Progenitor cell of endocrine pancreas (in vitro differentiated cells): Measurements from ENCODE around the gene DUT. TPM values are rescaled to one million over a fixed set of nuclear protein-coding genes. Genes with fewer than 3 reads are reported as not detected.

ENCODE experiments used
- DNase-seq: peaks from one replicate; pipeline ENCODE4 v3.0.0; 2021; ENCODE audit warnings: low spot score; ENCODE audit not compliant: unreplicated experiment
- H3K27ac Mint-ChIP-seq: 2 replicates; pipeline ENCODE4 v1.8.0; 2021; ENCODE audit warnings: mild to moderate bottlenecking, moderate library complexity, mixed read lengths
- H3K27me3 Mint-ChIP-seq: 2 replicates; pipeline ENCODE4 v1.8.0; 2021; ENCODE audit warnings: mixed read lengths
- H3K36me3 Mint-ChIP-seq: 2 replicates; pipeline ENCODE4 v1.8.0; 2022; ENCODE audit warnings: mixed read lengths; ENCODE audit not compliant: insufficient read depth
- H3K4me1 Mint-ChIP-seq: 2 replicates; pipeline ENCODE4 v1.8.0; 2021; ENCODE audit warnings: low read depth, mixed read lengths
- H3K4me3 Mint-ChIP-seq: 2 replicates; pipeline ENCODE4 v1.8.0; 2021; ENCODE audit warnings: low read depth, mild to moderate bottlenecking, moderate library complexity, mixed read lengths
- H3K9me3 Mint-ChIP-seq: 2 replicates; pipeline ENCODE4 v1.8.0; 2021; ENCODE audit warnings: low read depth, mixed read lengths
- total RNA-seq: library from RNA; stranded (reverse); gene quantifications from 2 replicates; pipeline ENCODE4 v1.2.1, GENCODE V29; 2021
- TF ChIP-seq, protein P1 (sequence below): fragments of 200-600 bp; sonication (generic); IDR thresholded peaks from one replicate; pipeline ENCODE4 v1.5.0; 2021; ENCODE audit warnings: antibody characterized with exemption, mild to moderate bottlenecking; ENCODE audit not compliant: unreplicated experiment

Gene DUT
- total RNA-seq, 1 donor from 2014 or later, result 77.1 TPM

DNA sequence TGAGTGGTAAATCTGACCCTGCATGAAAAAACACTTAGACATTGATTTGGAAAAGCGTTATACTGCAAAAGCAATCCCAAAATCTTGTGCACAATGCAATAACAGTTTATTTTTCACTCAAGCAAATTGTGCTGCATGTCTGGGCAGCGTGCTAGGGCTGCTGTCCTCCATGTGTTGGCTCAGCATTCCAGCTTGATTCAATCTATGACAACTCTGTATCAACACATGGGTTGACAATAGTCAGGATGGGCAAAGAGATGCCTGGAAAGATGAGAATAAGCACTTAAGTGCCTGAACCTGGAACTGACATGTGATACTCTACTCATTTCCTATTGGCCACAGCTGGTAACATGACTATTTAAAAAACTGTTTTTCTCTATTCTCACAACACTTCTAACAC is 51.8 kb downstream of the DUT start:
- Mint-ChIP-seq H3K9me3 (no peaks in the 10 kb centered on the region), H3K27me3 (no peaks in the 10 kb centered on the region), H3K4me1 (no peaks in the 10 kb centered on the region), H3K4me3 (no peak overlapping the region), H3K27ac (no peak overlapping the region), H3K36me3 (no peaks in the 10 kb centered on the region)
- TF ChIP-seq, protein P1, sequence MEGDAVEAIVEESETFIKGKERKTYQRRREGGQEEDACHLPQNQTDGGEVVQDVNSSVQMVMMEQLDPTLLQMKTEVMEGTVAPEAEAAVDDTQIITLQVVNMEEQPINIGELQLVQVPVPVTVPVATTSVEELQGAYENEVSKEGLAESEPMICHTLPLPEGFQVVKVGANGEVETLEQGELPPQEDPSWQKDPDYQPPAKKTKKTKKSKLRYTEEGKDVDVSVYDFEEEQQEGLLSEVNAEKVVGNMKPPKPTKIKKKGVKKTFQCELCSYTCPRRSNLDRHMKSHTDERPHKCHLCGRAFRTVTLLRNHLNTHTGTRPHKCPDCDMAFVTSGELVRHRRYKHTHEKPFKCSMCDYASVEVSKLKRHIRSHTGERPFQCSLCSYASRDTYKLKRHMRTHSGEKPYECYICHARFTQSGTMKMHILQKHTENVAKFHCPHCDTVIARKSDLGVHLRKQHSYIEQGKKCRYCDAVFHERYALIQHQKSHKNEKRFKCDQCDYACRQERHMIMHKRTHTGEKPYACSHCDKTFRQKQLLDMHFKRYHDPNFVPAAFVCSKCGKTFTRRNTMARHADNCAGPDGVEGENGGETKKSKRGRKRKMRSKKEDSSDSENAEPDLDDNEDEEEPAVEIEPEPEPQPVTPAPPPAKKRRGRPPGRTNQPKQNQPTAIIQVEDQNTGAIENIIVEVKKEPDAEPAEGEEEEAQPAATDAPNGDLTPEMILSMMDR, result no peak
- DNase-seq, result no peak

DNA sequence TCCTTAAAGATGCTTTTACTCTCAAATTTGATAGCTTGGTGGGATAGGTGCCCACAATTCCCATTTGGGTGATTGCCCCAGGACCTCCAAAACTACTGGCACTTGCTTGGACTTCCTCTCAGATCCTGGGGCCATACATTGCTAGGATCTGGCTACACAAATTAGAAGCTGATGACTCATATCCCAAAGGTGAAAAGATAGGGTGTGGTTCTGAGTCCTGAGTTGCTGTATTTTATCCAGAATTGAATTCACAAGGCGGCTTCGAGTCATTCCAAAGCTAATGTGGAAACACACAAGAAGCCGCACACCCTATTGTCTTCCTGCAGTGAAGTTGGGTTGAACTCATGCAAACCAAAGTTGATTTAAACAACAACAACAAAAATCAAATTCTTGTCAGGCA is 53.4 kb downstream of the DUT start:
- H3K4me1 Mint-ChIP-seq, result no peaks in the 10 kb centered on the region
- H3K27me3 Mint-ChIP-seq, result no peaks in the 10 kb centered on the region
- H3K4me3 Mint-ChIP-seq, result no peak overlapping the region
- no peak for DNase-seq
- no peaks in the 10 kb centered on the region for H3K9me3 Mint-ChIP-seq
- no peaks in the 10 kb centered on the region for H3K36me3 Mint-ChIP-seq
- H3K27ac Mint-ChIP-seq, result no peak overlapping the region
- TF ChIP-seq, protein P1, result no peak

DNA sequence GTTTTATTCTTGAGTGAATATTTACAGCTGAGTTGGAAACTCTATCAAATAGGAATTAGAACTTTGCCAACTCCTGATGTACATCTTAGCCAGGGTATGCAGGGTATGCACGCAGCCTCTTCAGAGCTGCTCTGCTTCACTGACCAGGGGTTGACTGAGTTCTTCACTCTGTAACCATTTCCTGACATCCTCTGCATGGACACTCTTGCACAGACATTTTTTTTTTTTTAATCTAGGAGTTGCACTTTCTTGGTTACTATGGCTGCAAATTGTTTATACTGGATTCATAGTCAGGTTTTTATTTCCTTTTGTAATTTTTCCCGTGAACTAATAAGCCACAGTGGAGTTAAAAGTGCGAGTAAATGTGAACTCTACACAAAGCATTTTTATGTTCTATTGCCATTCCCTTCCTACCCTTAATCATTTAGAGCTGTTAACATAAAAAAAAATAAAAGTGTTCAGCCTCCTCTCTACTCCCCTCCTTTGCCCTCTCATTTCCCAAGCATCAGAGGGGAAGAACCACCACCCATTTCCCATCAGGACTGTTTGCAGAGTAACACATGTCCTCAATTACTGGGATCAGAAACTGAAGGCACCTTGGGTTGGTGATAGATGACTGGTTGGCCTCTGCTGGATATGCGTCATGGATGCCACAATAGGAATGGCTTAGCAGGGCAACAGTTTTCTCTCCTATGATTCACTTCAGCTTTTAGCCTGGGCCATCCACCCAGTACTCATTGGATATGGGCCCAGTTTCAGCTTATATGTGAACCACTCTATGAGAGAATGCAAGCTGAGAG is 54.0 kb downstream of the DUT start:
- no peak for DNase-seq
- Mint-ChIP-seq H3K4me1 (no peaks in the 10 kb centered on the region), H3K9me3 (no peaks in the 10 kb centered on the region), H3K27me3 (no peaks in the 10 kb centered on the region), H3K4me3 (no peak overlapping the region), H3K27ac (no peak overlapping the region), H3K36me3 (no peaks in the 10 kb centered on the region)
- TF ChIP-seq, protein P1, result no peak

DNA sequence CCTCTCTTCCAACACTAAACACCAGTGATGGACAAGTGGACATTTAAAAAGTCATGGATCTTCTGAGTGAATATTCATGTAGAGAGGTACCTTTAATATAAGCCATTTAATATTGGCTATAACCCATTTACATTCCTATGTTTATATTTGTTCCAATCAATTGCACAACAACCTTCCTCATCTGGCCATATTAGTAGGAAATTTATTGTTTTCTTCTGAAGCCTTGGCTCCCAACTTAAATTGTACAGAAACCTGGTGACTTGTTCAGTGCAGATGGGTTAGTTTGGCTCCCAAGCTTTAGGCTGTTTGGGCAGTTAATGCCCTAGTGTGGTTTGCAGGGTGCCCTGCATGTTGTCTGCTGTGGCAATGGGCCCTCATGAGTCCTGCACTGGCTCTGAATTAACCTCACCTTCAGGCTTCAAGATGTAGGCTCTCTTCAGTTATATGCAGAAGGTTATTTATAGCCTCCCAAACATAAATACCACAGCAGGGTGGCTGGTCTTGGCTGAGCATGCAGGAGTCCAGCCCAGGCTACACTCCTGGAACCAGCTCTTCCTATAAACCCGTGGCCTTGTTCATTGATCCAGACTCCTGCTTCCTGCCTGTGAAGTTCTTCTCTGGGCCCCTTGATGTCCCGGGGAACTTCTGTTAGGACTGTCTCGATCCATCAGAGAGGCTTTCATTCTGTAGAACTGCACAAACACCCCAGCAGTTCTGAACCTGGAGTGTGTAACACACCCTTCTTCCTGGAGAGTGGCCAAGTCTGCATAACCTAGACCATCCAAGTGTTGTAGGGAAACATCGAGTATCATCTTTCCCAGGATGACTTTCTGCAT is 57.0 kb downstream of the DUT start:
- Mint-ChIP-seq H3K36me3 (no peaks in the 10 kb centered on the region), H3K27ac (no peak overlapping the region), H3K9me3 (no peaks in the 10 kb centered on the region), H3K4me1 (no peaks in the 10 kb centered on the region), H3K4me3 (no peak overlapping the region), H3K27me3 (no peaks in the 10 kb centered on the region)
- no peak for DNase-seq
- TF ChIP-seq, protein P1, result no peak

DNA sequence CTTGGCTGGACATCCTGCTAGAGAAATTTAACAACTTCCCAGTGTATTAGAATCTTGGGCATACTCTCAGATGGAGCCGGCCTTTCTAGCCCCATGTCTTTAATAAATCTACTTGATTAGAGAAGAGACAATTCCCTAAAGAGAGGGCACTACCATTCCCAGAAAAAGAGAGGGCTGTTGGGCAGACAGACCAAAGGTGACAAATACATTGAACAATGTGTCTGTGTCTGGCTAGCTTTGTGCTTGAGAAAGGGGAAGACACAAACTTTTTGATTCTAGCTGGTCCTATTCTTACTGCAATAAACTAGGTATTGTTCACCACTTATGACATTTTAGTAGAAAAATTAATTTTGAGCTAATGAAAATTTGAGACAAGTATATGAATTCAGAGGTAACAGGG is 57.7 kb downstream of the DUT start:
- no peak overlapping the region for H3K27ac Mint-ChIP-seq
- H3K4me1 Mint-ChIP-seq, result no peaks in the 10 kb centered on the region
- H3K36me3 Mint-ChIP-seq, result no peaks in the 10 kb centered on the region
- DNase-seq, result no peak
- H3K4me3 Mint-ChIP-seq, result no peak overlapping the region
- TF ChIP-seq, protein P1, result no peak
- no peaks in the 10 kb centered on the region for H3K9me3 Mint-ChIP-seq
- H3K27me3 Mint-ChIP-seq, result no peaks in the 10 kb centered on the region
